Stimulated activated CD8-positive, alpha-beta memory T cell treated with anti-CD3 and anti-CD28 coated beads, Interleukin-7, amount 100 ng/mL, for 24 hours (primary cell): Measurements from ENCODE around the gene SLC22A13.
"Not testable (repeated sequence)": the region's sequence is repeated elsewhere in the genome, so short reads cannot be mapped to it uniquely, and the experiment has no call there.

Source experiments
- DNase-seq: peaks from one replicate; pipeline ENCODE4 v3.0.0-alpha.2; 2020; ENCODE audit warnings: low read depth

Gene SLC22A13

DNA sequence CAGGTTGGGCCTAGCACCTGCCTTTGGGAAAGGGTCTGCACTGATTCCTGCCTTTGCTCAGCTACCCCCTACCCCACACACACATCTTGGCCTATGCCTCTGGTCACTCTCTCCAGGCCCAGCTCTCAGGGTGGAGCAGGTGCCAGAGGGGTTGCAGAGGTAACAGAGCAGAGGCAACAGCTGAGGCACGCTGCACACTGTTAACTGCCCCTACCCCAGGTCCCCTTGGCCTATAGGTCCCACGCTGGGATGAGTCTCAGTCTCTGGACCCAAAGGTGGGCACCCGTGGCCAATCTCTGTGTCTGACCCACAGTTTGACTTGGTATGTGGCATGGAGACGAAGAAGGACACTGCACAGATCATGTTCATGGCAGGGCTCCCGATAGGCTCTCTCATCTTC is 41.3 kb downstream of the SLC22A13 start:
- DNase-seq = no peak

DNA sequence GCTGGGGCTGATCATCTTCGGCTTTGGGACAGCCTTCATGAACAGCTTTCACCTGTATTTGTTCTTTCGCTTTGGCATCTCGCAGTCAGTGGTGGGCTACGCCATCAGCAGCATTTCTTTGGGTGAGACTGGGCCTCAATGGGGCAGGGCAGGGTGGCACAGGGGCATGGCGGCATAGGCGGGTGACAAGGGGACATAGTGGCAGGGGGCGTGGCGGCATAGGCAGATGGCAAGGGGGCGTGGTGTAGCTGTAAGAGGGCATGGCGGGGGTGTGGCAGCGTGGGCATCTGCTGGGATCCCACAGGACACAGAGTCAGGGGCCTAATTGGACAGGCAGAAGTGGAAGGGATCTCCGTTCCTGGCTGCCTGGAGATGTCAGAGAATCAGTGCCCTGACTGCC is 42.0 kb downstream of the SLC22A13 start:
- DNase-seq = no peak

DNA sequence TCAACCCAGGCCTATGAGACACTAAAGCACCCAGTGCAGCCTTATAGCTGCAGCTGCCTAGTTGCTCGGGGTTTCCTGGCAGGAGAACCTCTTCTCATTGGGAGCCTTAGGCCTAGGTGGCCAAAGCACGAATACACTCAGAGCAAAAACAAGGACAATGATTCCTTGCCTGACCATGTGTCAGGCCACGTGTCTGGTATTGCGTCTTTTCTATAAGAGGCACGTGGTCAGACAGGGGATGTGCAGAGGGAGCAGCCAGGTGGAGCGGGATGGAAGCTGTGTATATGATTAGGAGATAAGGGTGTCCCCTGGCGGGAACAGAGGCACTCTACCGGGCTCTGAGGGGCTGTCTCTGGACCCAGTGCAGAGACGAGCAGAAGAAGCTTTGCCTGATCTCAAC is 42.8 kb downstream of the SLC22A13 start:
- DNase-seq = no peak

DNA sequence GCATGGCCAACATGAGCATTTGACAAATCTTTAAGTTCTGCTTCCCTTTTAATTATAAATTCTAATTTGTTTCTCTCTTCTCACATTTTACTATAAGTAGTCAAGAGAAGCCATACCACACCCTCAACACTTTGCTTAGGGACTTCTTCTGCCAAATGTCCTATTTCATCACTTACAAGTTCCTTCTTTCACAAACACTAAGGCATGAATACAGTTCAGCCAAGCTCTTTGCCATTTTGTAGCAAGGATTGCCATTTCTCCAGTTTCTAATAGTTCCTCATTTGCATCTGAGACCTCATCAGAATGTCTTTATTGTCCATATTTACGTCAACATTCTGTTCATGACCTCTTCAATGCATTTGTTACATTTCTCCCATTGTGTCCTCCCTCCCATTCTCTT is 45.9 kb downstream of the SLC22A13 start:
- DNase-seq = no peak

DNA sequence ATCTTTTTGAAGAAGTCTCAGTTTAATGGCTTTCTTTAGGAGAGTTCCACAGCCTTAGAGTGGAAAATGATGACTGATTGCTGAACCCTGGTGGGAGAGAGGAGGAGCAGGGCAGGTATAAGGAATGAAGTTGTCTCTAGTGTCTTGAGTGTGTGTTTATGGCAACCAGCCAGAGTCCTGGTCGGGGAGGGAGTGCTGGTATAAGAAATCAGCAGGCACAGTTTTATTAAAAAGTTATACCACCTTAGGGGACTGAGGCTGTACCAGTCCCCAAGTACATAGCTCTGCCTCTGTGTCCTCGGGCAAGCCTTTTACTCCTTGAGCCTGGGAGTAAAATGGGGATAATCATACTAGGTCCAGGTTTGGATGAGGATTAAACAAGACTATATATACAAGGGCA is 46.3 kb downstream of the SLC22A13 start:
- no peak for DNase-seq

DNA sequence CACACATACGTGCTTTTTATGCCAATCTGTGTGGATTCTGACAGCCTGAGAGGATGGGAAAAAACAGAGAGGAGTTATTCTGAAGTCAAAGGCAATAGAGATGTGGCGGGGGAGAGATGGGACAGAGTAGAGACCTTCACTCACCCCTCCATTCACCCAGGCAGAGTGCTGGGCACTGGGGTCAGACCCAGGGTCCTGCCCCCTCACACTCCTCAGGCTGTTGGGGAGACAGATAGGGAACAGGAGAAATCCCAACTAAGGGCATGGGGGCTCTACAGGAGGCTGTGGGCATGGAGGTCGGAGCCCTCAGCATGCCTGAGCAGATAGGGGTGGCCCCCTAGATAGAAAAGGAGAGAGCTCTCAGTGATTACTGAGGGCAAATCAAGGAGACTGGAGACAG is 46.7 kb downstream of the SLC22A13 start:
- DNase-seq = no peak

DNA sequence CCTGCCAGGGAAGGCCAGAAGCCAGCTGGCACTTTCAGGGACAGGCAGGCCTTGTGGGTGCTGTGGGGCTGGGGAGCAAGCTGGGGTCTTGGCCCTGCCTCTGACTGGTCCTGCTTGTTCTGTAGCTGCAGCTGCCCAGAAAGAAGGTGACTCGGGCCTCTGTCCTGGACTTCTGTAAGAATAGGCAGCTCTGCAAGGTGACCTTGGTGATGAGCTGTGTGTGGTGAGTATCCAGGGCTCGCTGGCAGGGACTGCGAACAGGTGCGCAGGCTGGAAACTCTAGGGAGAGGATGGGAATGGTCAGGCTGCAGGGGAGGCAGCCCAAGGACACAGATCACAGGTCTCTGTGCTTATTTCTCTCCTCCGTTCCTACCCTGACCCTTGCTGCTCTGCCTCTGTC is 47.7 kb downstream of the SLC22A13 start:
- no peak for DNase-seq

DNA sequence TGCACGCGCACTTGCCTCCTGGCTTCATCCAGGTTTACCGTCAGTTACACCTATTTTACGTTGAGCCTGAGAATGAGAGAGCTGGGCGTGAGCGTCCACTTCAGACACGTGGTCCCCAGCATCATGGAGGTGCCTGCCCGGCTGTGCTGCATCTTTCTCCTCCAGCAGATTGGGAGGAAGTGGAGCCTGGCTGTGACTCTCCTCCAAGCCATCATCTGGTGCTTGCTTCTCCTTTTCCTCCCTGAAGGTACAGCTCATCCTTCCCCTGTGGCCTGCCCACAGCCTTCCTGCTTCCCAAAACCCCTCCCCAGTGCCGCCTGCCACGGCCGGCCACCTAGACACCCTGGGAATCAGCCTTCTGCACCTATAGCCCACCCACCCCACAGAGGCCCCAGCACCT is 48.1 kb downstream of the SLC22A13 start:
- DNase-seq = no peak

DNA sequence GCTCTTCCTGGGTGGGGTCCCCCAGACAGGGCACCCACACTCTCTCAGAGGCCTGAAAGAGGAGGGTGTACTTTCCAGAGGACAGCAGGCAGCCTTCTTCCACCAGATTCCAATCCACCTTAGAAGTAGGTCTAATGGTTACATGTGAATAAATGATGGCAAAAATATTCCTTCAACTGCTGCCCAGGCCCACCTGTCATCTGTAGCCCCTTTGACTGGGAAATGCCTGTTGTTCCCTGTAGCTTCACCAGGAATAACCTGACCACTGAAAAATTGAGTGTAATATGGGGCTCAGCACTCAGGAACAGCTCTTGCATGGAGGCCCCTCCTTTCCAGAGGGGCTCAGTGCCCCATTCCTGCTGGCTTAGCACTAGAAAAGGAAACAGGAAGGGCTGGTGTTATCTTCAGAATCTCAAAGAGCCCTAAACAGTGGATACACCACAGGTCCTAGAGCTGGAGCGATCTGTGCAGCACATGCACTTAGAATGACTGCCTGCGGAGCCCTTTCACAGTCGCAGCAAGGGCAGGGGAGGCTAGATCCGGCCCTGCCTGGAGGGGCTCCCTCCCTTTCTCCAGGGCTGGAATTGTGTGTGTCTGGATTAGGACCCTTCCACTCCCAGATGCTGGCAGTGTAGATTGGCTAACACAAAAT is 48.6 kb downstream of the SLC22A13 start:
- DNase-seq = no peak

DNA sequence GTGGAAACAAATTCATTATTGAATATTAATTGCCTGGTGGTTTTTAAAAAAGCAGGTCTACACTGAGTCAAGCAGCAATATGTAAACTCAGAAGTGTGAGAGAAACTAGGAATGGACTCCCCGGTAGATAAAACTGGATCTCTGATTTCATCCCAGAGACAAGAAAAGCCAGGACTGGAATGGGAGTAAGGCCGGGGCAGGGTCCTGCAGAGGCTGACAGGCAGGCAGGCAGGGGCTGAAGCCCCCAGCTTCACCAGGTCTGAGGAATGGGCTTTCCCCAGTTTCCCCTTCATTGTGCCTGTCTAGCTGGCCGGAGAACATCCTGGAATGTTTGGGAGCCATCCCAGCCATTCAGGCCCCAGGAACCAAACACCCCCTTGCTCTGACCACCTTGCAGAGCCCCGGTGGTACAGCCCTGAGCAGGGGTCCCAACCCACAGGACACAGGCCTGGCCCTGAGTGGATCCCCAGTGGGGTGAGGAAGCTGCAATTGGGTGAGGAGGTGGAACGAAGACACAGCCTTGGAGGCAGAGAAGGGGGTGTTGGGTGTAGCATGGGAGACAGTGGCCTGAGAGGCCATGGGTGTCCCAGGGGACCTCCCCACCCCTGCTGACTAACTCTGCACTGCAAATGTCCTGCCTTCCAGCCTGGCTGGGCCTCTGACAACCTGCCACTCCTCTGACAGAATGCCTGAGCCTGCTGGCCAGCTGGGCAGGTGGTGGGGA is 49.3 kb downstream of the SLC22A13 start:
- DNase-seq = no peak

DNA sequence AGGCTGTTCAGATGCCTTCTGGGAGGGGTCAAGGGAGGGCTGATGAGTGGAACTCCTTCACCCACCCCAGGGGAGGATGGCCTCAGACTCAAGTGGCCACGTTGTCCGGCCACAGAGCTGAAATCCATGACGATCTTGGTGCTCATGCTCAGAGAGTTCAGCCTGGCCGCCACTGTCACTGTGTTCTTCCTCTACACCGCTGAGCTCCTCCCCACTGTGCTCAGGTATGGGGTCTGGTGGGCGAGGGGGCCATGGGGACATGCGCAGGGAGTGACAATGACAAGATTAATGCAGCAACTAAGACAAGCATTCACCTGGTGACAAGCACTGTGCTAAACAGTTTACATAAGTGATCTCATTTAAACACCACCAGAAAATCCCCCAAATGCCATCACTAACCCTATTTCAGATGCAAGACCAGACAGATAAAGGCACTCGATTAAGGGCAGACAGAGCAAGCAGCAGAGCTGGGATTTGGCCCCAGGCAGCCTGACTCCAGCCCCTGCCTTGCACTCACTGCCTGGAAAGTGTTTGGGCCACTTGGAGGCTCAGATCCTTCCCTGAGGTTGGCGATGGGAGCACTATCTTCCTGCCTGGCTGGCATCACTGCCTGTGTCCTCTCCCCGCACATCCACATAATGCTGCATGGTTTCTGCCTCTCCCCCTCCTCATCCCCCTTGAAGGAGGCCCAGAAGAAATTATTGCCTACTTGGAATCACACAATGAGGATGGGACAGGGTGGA is 50.0 kb downstream of the SLC22A13 start:
- no peak for DNase-seq

DNA sequence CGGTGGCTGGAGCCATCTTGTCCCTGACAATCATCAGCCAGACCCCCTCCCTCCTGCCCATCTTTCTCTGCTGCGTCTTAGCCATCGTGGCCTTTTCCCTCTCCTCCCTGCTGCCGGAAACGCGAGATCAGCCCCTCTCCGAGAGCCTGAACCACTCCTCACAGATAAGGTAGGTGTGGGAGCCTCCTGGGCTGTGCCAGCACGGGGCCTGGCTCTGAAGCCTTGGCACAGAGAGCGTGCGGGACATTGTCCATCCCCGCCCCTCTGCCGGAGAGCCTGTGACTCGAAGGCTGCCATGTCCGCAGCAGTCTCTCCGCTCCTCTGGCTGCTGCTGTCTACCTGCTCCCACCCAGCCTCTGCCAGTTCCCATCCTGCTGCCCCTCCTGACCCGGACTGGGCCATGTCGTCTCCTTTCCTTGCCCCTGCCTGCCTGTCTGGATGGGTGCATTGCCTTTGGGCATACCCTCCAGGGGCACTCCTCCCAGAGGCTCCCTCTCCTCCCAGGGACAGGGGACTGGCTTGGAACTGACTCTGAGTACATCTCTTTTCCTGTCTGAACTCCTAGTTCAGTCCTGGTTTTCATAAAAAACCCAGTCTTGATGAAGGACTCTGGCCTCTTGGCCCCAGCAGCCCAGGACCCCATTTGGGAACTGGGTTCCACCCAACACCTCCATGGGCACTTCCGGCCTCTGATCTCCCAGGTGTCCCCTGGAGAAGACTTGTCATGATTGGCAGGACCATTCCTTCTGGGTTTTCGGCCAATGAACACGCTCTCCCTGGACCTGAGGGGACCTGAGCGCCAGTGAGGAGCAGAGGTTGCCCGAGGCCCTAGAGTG is 51.0 kb downstream of the SLC22A13 start:
- no peak for DNase-seq

DNA sequence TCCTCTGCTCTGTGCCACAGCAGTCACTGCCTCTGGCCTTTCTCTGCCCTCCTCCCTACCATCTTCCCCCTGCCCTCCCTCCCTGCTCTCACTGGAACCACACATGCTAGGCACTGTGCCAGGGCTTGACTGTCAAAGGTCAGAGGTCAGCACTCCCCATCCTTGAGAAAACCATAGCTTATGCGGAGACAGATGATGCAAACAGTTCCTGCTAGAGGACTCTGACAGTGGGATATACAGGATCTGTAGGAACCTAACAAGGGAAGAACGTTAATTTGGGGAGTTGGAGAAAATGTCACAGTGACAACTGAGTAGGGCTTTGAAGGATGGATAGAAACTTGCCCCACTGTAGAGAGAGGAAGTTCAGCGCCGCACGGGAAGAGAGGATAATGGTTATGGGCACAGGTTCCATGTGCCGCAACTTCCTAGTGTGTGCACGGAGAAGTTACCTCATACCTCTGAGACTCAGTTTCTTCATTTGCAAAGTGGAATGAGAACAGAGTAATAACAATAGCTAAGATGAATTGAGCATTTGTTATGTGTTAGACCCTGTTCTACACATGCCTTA is 51.7 kb downstream of the SLC22A13 start:
- DNase-seq = no peak

DNA sequence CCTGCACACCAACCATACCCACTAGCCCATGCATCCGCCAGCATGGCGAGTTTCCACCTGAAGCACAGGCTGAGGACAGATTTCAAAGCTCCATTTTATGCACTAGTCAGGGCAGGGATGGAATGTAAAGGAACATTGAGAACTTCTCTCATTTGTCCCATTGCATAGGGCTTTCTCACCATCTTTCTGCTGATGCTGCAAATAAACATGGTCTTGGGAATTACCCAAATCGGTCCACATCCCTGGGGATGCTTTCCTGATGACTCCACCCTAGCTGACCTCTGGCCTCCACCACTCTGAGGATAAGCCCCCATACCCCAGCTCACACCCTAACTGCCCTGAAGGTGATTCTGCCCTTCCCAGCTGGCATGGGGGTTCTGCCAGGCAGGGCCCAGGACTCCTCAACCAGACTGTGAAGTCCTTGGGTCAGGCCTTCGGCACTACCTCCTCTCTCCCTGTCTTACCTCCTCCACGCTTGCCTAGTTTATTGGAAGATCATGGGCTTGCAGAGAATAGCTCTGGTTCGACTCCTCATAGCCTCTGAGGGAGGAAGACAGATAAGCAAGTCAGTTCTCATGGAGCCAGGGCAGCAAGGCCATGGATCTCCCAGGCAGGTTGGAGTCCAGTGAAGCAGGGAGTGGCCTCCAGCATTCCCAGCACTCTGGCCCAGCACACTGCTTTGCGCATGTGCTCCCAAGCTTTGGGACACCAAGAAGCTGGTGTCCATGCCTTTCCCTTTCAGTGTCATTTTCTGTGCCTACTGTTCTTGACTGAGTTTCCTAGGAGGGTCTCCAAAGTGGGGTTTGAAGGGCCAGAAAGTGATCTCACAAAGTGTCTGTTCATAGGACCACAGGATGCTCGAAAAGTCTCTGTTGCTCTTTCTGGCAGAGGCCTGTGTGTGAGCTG is 53.4 kb downstream of the SLC22A13 start:
- no peak for DNase-seq

DNA sequence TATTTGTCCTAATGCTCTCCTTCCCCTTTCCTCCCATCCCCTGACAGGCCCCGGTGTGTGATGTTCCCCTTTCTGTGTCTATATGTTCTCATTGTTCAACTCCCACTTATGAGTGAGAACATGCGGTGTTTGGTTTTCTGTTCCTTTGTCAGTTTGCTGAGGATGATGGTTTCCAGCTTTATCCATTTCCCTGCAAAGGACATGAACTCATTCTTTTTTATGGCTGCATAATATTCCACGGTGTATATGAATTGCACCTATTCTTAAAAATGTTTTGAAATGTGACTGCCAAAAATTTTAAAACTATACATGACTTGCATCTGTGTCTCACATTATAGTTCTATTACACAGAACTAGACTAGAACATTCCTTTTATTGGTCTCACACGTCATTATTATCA is 55.0 kb downstream of the SLC22A13 start:
- DNase-seq = not testable (repeated sequence)

DNA sequence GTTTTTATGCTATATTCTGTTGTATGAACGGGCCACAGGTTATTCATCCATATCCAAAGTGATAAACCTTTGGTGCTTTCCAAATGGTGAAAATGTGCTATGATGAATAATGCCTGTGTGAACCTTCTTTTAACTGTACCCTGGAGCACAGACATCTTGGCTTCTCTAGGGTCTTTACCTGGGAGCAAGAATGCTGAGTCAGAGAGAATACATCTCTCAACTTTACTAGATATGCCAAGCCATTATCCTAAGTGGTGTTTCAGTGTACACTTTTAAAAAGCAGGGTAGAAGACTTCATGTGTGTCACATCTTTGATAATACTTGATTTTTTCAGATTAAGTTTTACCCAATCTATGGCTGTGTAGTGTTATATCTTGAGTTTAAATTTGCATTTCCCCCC is 57.4 kb downstream of the SLC22A13 start:
- no peak for DNase-seq

DNA sequence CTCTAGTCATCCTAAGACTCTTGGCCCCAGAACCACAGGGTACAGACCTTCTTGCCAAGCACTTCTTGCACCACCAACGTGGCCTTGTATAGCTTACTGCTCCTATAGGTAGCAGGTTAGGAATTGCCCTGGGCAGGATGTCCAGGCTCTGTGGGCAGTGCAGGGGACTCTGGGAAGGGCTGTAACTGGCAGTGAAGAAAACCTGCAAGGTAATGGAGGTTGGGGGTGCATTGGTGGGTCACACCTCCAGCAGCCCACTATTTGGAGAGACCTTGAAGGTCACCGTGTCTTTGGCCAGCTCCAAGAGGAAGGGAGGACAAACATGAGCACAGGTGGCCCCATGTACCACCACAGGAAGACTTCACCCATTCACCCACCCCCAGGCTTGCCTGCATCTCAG is 59.6 kb downstream of the SLC22A13 start:
- no peak for DNase-seq

DNA sequence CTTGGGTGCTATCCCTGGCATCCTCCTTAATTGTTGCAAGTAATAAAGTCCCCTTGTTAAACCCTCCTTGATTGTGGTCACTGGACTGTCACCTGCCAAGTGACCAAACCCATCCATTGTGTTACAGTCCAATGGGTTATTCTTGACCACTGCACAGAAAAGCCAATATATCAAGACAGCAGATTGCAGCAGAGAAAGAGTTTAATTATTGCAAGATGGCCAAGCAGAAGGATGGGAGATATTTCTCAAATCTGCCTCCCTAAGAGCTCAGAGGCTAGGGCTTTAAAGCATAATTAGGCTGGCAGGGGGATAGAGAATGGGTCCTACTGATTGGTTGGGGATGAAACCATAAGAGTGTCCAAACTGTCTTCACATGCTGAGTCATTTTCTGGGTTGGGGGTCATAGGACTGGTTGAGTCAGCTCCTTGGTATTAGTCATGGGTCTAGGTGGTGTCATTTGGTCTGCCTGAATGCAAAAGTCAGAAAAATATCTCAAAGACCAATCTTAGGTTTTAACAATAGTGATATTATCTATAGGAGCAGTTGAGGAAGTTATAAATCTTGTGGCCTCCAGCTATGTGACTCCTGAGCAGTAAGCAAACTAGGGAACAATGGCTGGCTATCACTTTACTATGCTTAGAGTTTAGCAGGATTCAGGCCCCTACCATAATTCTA is 61.9 kb downstream of the SLC22A13 start:
- no peak for DNase-seq
